H9 (cell line): ENCODE measurements around the gene SFI1. TPM values are rescaled to one million over a fixed set of nuclear protein-coding genes. Genes with fewer than 3 reads are reported as not detected.

Experiments
- DNase-seq: peaks from one replicate; pipeline ENCODE4 v3.0.0-alpha.2; 2017
- H2AFZ ChIP-seq: one replicate; pipeline ENCODE4 v1.6.1; 2013; ENCODE audit warnings: mild to moderate bottlenecking, low read length, control low read depth, moderate library complexity
- H2AK5ac ChIP-seq: 2 replicates; pipeline ENCODE4 v1.6.1; 2013; ENCODE audit warnings: low read length, control low read depth, mixed read lengths; ENCODE audit not compliant: insufficient read length
- H2BK120ac ChIP-seq: one replicate; pipeline ENCODE4 v1.6.1; 2013; ENCODE audit warnings: low read depth, mild to moderate bottlenecking, low read length, control low read depth, inconsistent platforms; ENCODE audit not compliant: poor library complexity, severe bottlenecking
- H2BK12ac ChIP-seq: 2 replicates; pipeline ENCODE4 v1.6.1; 2013; ENCODE audit warnings: low read length, control low read depth, mixed read lengths, low read depth; ENCODE audit not compliant: insufficient read length
- H2BK15ac ChIP-seq: 2 replicates; pipeline ENCODE4 v1.6.1; 2013; ENCODE audit warnings: low read depth, low read length, control low read depth
- H2BK20ac ChIP-seq: one replicate; pipeline ENCODE4 v1.6.1; 2013; ENCODE audit warnings: low read depth, mild to moderate bottlenecking, low read length, control low read depth, inconsistent platforms; ENCODE audit not compliant: poor library complexity, severe bottlenecking
- H2BK5ac ChIP-seq: 2 replicates; pipeline ENCODE4 v1.6.1; 2013; ENCODE audit warnings: low read length, control low read depth, mixed read lengths; ENCODE audit not compliant: insufficient read length
- H3K14ac ChIP-seq: 2 replicates; pipeline ENCODE4 v1.6.1; 2013; ENCODE audit warnings: low read length, control low read depth; ENCODE audit not compliant: insufficient read depth
- H3K18ac ChIP-seq: 2 replicates; pipeline ENCODE4 v1.6.1; 2013; ENCODE audit warnings: low read depth, mild to moderate bottlenecking, mixed read lengths, low read length, control low read depth; ENCODE audit not compliant: insufficient read length
- H3K23ac ChIP-seq: 2 replicates; pipeline ENCODE4 v1.6.1; 2013; ENCODE audit warnings: low read length, control low read depth, mixed read lengths, low read depth; ENCODE audit not compliant: insufficient read length
- H3K23me2 ChIP-seq: 2 replicates; pipeline ENCODE4 v1.6.1; 2013; ENCODE audit warnings: low read depth, mild to moderate bottlenecking, mixed read lengths, low read length, control low read depth; ENCODE audit not compliant: insufficient read length, poor library complexity, severe bottlenecking
- H3K27ac ChIP-seq: 2 replicates; pipeline ENCODE4 v1.5.1; 2013; ENCODE audit warnings: low read length, control low read depth, mixed read lengths, low read depth; ENCODE audit not compliant: insufficient read length
- H3K27me3 ChIP-seq: 2 replicates; pipeline ENCODE4 v1.6.1; 2013; ENCODE audit warnings: low read length, control low read depth, inconsistent platforms; ENCODE audit not compliant: insufficient read depth
- H3K4ac ChIP-seq: 2 replicates; pipeline ENCODE4 v1.6.1; 2013; ENCODE audit warnings: low read depth, mild to moderate bottlenecking, control low read depth, inconsistent platforms, low read length, moderate library complexity
- H3K4me1 ChIP-seq: 2 replicates; pipeline ENCODE4 v1.6.1; 2013; ENCODE audit warnings: low read length, control low read depth, inconsistent platforms; ENCODE audit not compliant: insufficient read depth
- H3K4me2 ChIP-seq: 2 replicates; pipeline ENCODE4 v1.6.1; 2013; ENCODE audit warnings: low read length, control low read depth, mixed read lengths; ENCODE audit not compliant: insufficient read length, insufficient read depth
- H3K56ac ChIP-seq: 2 replicates; pipeline ENCODE4 v1.6.1; 2013; ENCODE audit warnings: low read depth, mild to moderate bottlenecking, mixed read lengths, low read length, control low read depth; ENCODE audit not compliant: insufficient read length
- H3K79me1 ChIP-seq: 2 replicates; pipeline ENCODE4 v1.6.1; 2013; ENCODE audit warnings: low read depth, mild to moderate bottlenecking, moderate library complexity, low read length, control low read depth, inconsistent platforms; ENCODE audit not compliant: insufficient read depth, poor library complexity, severe bottlenecking
- H3K79me2 ChIP-seq: 2 replicates; pipeline ENCODE4 v1.6.1; 2013; ENCODE audit warnings: low read length, control low read depth, inconsistent platforms; ENCODE audit not compliant: insufficient read depth
- H3K9ac ChIP-seq: 2 replicates; pipeline ENCODE4 v1.6.1; 2013; ENCODE audit warnings: low read length, control low read depth, mixed read lengths; ENCODE audit not compliant: insufficient read length; ENCODE audit errors: extremely low read depth
- H3K9me3 ChIP-seq: one replicate; pipeline ENCODE4 v1.6.1; 2013; ENCODE audit warnings: low read depth, low read length, inconsistent platforms; ENCODE audit not compliant: control insufficient read depth
- H3T11ph ChIP-seq: one replicate; pipeline ENCODE4 v1.6.1; 2013; ENCODE audit warnings: mild to moderate bottlenecking, low read length, control low read depth, inconsistent platforms
- H4K20me1 ChIP-seq: one replicate; pipeline ENCODE4 v1.6.1; 2013; ENCODE audit not compliant: control insufficient read depth, insufficient read length, insufficient read depth
- H4K5ac ChIP-seq: 2 replicates; pipeline ENCODE4 v1.6.1; 2013; ENCODE audit warnings: low read depth, mild to moderate bottlenecking, mixed read lengths, low read length, control low read depth; ENCODE audit not compliant: insufficient read length
- H4K8ac ChIP-seq: replicated peaks from 2 replicates; pipeline ENCODE4 v1.6.1; 2013; ENCODE audit warnings: low read length, control low read depth, mixed read lengths, low read depth; ENCODE audit not compliant: insufficient read length
- H4K91ac ChIP-seq: 2 replicates; pipeline ENCODE4 v1.6.1; 2013; ENCODE audit warnings: low read depth, mild to moderate bottlenecking, moderate library complexity, mixed read lengths, low read length, control low read depth; ENCODE audit not compliant: insufficient read length
- H3K27ac Mint-ChIP-seq, 3 experiments: 2 replicates in 2 of 3; 3 replicates in 1 of 3; pipeline ENCODE4 v1.8.0; 2020 to 2021; ENCODE audit warnings: mixed read lengths in 3 of 3, mild to moderate bottlenecking in 1 of 3, moderate library complexity in 1 of 3
- H3K27me3 Mint-ChIP-seq: 2 replicates; pipeline ENCODE4 v1.8.0; 2021; ENCODE audit warnings: low read depth, mild to moderate bottlenecking, moderate library complexity, mixed read lengths
- H3K36me3 Mint-ChIP-seq, 3 experiments: 2 replicates in 2 of 3; 3 replicates in 1 of 3; pipeline ENCODE4 v1.8.0; 2020 to 2021; ENCODE audit warnings: low read depth in 3 of 3, mixed read lengths in 3 of 3; ENCODE audit not compliant: insufficient read depth in 1 of 3
- H3K4me1 Mint-ChIP-seq, 2 experiments: 2 replicates each; pipeline ENCODE4 v1.8.0; 2020; ENCODE audit warnings: mixed read lengths in 2 of 2
- H3K4me3 Mint-ChIP-seq, 2 experiments: 2 replicates in 1 of 2; 3 replicates in 1 of 2; pipeline ENCODE4 v1.8.0; 2020 to 2021; ENCODE audit warnings: mild to moderate bottlenecking in 2 of 2, mixed read lengths in 2 of 2, moderate library complexity in 1 of 2
- H3K9me3 Mint-ChIP-seq, 2 experiments: 2 replicates in 1 of 2; 3 replicates in 1 of 2; pipeline ENCODE4 v1.8.0; 2020; ENCODE audit warnings: mild to moderate bottlenecking in 2 of 2, mixed read lengths in 2 of 2, moderate library complexity in 1 of 2
- WGBS: extraction: QIAGEN DNeasy Blood & Tissue Kit; methylation state at CpG from one replicate; pipeline ENCODE4 v1.1.7; 2013; ENCODE audit warnings: missing lambda C conversion rate, low lambda C conversion rate, mixed read lengths; ENCODE audit not compliant: insufficient read length; ENCODE audit errors: extremely low coverage; 5-methylcytosine and 5-hydroxymethylcytosine counted together
- total RNA-seq: library from RNA; stranded (reverse); gene quantifications from 2 replicates; pipeline ENCODE4 v1.2.1, GENCODE V29; 2021
- TF ChIP-seq, protein P1 (sequence below): fragments of 200-600 bp; sonication (generic); conservative IDR thresholded peaks from 3 replicates; pipeline ENCODE4 v1.8.0; 2021; ENCODE audit warnings: antibody characterized with exemption, mild to moderate bottlenecking

Gene SFI1
- total RNA-seq, 1 experiment from 2014 or later: 26.4 TPM

DNA sequence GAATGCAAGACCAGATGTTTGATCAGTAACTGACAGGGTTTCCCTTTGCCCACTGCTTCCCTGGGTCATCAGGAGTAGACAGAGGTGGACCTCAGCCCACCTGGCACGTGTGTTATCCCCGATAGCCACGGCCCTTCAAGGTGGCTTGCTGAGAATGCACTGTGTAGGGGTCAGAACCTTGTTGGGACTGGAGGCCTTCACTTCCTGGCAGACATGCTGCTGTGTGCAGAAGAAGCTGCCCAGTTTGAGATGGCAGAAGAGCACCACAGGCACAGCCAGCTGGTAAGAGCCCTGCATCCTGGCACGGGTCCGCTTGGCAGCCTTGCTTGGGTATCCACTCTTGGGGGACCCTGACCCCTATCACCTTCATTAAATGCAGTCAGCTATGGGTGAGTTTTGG is 81.8 kb downstream of the SFI1 start:
- H3K56ac ChIP-seq: no peak overlapping the region
- H3K27me3 ChIP-seq: no peaks in the 10 kb centered on the region
- no peak overlapping the region for H2BK120ac ChIP-seq
- H2BK12ac ChIP-seq: no peak overlapping the region
- H4K8ac ChIP-seq: no peak overlapping the region
- no peaks in the 10 kb centered on the region for H4K20me1 ChIP-seq
- H3K79me2 ChIP-seq: no peaks in the 10 kb centered on the region
- H2AFZ ChIP-seq: no peak overlapping the region
- H3K23ac ChIP-seq: no peak overlapping the region
- no peak overlapping the region for H2AK5ac ChIP-seq
- no CpG with 5 or more reads among the region's 5 CpGs for WGBS
- no peaks in the 10 kb centered on the region for H3K79me1 ChIP-seq
- H4K91ac ChIP-seq: no peak overlapping the region
- H3T11ph ChIP-seq: no peak overlapping the region
- no peak overlapping the region for H2BK20ac ChIP-seq
- no peaks in the 10 kb centered on the region for H3K4me1 ChIP-seq
- no peak for DNase-seq
- no peaks in the 10 kb centered on the region for H3K4me1 Mint-ChIP-seq
- H3K27ac ChIP-seq: no peak overlapping the region
- 0 out of 2 replicates have a peak, but pooled peaks cover 1% of the 10 kb centered on the region for H3K27me3 Mint-ChIP-seq
- H4K5ac ChIP-seq: no peak overlapping the region
- TF ChIP-seq, protein P1, sequence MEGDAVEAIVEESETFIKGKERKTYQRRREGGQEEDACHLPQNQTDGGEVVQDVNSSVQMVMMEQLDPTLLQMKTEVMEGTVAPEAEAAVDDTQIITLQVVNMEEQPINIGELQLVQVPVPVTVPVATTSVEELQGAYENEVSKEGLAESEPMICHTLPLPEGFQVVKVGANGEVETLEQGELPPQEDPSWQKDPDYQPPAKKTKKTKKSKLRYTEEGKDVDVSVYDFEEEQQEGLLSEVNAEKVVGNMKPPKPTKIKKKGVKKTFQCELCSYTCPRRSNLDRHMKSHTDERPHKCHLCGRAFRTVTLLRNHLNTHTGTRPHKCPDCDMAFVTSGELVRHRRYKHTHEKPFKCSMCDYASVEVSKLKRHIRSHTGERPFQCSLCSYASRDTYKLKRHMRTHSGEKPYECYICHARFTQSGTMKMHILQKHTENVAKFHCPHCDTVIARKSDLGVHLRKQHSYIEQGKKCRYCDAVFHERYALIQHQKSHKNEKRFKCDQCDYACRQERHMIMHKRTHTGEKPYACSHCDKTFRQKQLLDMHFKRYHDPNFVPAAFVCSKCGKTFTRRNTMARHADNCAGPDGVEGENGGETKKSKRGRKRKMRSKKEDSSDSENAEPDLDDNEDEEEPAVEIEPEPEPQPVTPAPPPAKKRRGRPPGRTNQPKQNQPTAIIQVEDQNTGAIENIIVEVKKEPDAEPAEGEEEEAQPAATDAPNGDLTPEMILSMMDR: no peak
- no peak overlapping the region for H3K4me2 ChIP-seq
- H2BK5ac ChIP-seq: no peak overlapping the region
- no peaks in the 10 kb centered on the region for H3K9me3 ChIP-seq
- no peak overlapping the region for H2BK15ac ChIP-seq
- no peak overlapping the region for H3K27ac Mint-ChIP-seq
- H3K14ac ChIP-seq: no peak overlapping the region
- H3K9ac ChIP-seq: no peak overlapping the region
- no peak overlapping the region for H3K18ac ChIP-seq
- H3K4ac ChIP-seq: no peak overlapping the region
- no peak overlapping the region for H3K4me3 Mint-ChIP-seq
- H3K23me2 ChIP-seq: no peaks in the 10 kb centered on the region
- peaks cover 0 to 11% (median 0%) of the 10 kb centered on the region in 3 experiments; a peak in 3 of 7 replicates for H3K36me3 Mint-ChIP-seq
- H3K9me3 Mint-ChIP-seq: no peaks in the 10 kb centered on the region
